ENCODE measurements around the gene PTPRD. TPM values are rescaled to one million over a fixed set of nuclear protein-coding genes. Genes with fewer than 3 reads are reported as not detected.
A peak's percentile ranks its signal among the peaks of the same experiment; 100 is the strongest.

PTPRD gene
- total RNA-seq, 1 experiment from 2014 or later, result 32.5 TPM

GRCh38 chr9:8857926-8858595 is 1754.7 kb downstream of the PTPRD start:
- Histone ChIP-seq H2BK15ac (ENCODE audit: low read depth, low read length) (no peak overlapping the region), H2AK5ac (ENCODE audit: insufficient read length, low read length) (no peak overlapping the region), H2BK120ac (ENCODE audit: low read depth, low read length, poor library complexity, severe bottlenecking) (no peak overlapping the region), H3K56ac (ENCODE audit: insufficient read length, low read depth, low read length) (no peak overlapping the region), H3K14ac (ENCODE audit: insufficient read depth, low read length) (peak overlapping the region; percentile 74), H4K8ac (replicated peaks; ENCODE audit: insufficient read length, low read depth, low read length) (no peak overlapping the region), H3K4ac (ENCODE audit: low read depth, low read length) (no peak overlapping the region; the same call in 1 of the 2 replicates), H3K9me3 (ENCODE audit: control insufficient read depth, low read depth, low read length) (no peaks in the 10 kb centered on the region), H4K20me1 (ENCODE audit: control insufficient read depth, insufficient read depth, insufficient read length) (no peaks in the 10 kb centered on the region), H4K5ac (ENCODE audit: insufficient read length, low read depth, low read length) (no peak overlapping the region), H3K4me1 (ENCODE audit: insufficient read depth, low read length) (no peaks in the 10 kb centered on the region), H2BK12ac (ENCODE audit: insufficient read length, low read depth, low read length) (no peak overlapping the region), H3K79me1 (ENCODE audit: insufficient read depth, low read depth, low read length, poor library complexity, severe bottlenecking) (no peaks in the 10 kb centered on the region), H3K9ac (ENCODE audit: extremely low read depth, insufficient read length, low read length) (peak overlapping the region; percentile 72), H3K18ac (ENCODE audit: insufficient read length, low read depth, low read length) (peak overlapping the region; percentile 79), H3K27me3 (ENCODE audit: insufficient read depth, low read length) (no peaks in the 10 kb centered on the region), H2AFZ (ENCODE audit: low read length) (peak overlapping the region; percentile 94), H3K23me2 (ENCODE audit: insufficient read length, low read depth, low read length, poor library complexity, severe bottlenecking) (peaks cover 11% of the 10 kb centered on the region), H2BK20ac (ENCODE audit: low read depth, low read length, poor library complexity, severe bottlenecking) (no peak overlapping the region), H3K23ac (ENCODE audit: insufficient read length, low read depth, low read length) (no peak overlapping the region), H3K27ac (ENCODE audit: insufficient read length, low read depth, low read length) (no peak overlapping the region), H3K79me2 (ENCODE audit: insufficient read depth, low read length) (no peaks in the 10 kb centered on the region), H2BK5ac (ENCODE audit: insufficient read length, low read length) (no peak overlapping the region), H3T11ph (ENCODE audit: low read length) (no peak overlapping the region), H3K4me2 (ENCODE audit: insufficient read depth, insufficient read length, low read length) (peak overlapping the region; percentile 82), H4K91ac (ENCODE audit: insufficient read length, low read depth, low read length) (no peak overlapping the region)
- peaks cover 35 to 43% of the 10 kb centered on the region in 2 experiments for H3K4me1 Mint-ChIP-seq
- DNase-seq, result peak; percentile 74
- no peaks in the 10 kb centered on the region; a peak in 1 of 5 replicates for H3K9me3 Mint-ChIP-seq
- no peaks in the 10 kb centered on the region; a peak in 1 of 7 replicates for H3K36me3 Mint-ChIP-seq (ENCODE audit: insufficient read depth in 1 of 3, low read depth in 3 of 3)
- no peak for TF ChIP-seq CTCF (conservative IDR thresholded peaks at IDR 0.05)
- peaks cover 28% of the 10 kb centered on the region for H3K27me3 Mint-ChIP-seq (ENCODE audit: low read depth)
- WGBS (ENCODE audit: extremely low coverage, insufficient read length, low lambda C conversion rate), result no CpG with 5 or more reads among the region's 45 CpGs
- H3K27ac Mint-ChIP-seq, result peak overlapping the region in 1 of 3 experiments; percentile 77; a peak in 3 of 7 replicates
- H3K4me3 Mint-ChIP-seq, result peak overlapping the region; percentile 89 to 97

Data from H9 (cell line).